ENCODE measurements around the gene GSK3B.

Gene GSK3B

DNA sequence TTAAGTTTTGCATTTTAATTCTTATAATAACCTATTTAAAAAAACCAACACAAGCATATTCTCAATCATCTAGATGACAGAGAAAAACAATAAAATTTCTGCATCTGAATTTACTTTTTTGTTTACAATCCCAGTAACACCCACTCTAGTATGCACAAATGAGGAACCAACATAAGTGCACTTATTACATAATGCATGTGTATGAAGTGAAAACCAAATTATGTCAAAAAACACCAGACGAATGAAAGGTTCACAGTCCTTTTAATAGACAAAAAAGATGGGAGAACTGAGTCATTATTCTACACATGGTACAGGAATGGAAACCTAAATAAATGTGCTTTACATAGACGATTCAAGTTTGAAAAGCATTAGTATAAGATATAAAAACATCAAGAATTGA, 220.6 kb downstream of the GSK3B start:
- TF ChIP-seq, protein P1, sequence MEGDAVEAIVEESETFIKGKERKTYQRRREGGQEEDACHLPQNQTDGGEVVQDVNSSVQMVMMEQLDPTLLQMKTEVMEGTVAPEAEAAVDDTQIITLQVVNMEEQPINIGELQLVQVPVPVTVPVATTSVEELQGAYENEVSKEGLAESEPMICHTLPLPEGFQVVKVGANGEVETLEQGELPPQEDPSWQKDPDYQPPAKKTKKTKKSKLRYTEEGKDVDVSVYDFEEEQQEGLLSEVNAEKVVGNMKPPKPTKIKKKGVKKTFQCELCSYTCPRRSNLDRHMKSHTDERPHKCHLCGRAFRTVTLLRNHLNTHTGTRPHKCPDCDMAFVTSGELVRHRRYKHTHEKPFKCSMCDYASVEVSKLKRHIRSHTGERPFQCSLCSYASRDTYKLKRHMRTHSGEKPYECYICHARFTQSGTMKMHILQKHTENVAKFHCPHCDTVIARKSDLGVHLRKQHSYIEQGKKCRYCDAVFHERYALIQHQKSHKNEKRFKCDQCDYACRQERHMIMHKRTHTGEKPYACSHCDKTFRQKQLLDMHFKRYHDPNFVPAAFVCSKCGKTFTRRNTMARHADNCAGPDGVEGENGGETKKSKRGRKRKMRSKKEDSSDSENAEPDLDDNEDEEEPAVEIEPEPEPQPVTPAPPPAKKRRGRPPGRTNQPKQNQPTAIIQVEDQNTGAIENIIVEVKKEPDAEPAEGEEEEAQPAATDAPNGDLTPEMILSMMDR (IDR thresholded peaks at IDR 0.05; ENCODE audit: low read depth, low read length, missing control alignments): no peak
- H3K4me3 ChIP-seq (ENCODE audit: low read depth, low read length): no peak overlapping the region
- DNase-seq (ENCODE audit: low read depth): no peak

- H3K4me3 ChIP-seq (ENCODE audit: low read depth, low read length): no peak overlapping the region
- TF ChIP-seq, protein P1 (IDR thresholded peaks at IDR 0.05; ENCODE audit: low read depth, low read length, missing control alignments): no peak
- DNase-seq (ENCODE audit: low read depth): no peak
Measured at GRCh38 chr3:119872773-119873172, 221.5 kb downstream of the GSK3B start.

GRCh38 chr3:119871571-119871970, 222.7 kb downstream of the GSK3B start:
- TF ChIP-seq, protein P1 (IDR thresholded peaks at IDR 0.05; ENCODE audit: low read depth, low read length, missing control alignments): no peak

DNA sequence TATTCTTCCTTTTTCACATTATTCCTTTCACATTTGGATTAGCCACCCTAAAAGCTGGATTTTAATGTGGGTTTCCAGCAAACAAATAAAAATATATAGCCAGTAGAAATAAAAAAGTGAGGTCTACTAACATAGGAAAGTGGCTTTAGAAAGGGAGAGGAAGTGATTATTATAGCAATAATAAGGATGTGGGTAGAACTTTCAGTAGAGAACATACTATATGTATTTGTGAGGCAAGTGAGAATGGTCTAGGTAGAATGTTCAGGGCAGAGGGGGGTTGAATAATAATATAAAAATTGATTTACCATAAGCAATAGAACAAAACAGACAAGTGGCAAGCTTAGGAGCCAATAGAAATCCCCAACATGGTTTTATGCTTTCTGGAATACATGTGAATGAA, 223.7 kb downstream of the GSK3B start:
- TF ChIP-seq, protein P1 (IDR thresholded peaks at IDR 0.05; ENCODE audit: low read depth, low read length, missing control alignments): no peak
- no peak for DNase-seq (ENCODE audit: low read depth)
- no peak overlapping the region for H3K4me3 ChIP-seq (ENCODE audit: low read depth, low read length)

More at GRCh38 chr3:119871571-119871970, 222.7 kb downstream of the GSK3B start:
- no peak overlapping the region for H3K4me3 ChIP-seq (ENCODE audit: low read depth, low read length)
- DNase-seq (ENCODE audit: low read depth): no peak

DNA sequence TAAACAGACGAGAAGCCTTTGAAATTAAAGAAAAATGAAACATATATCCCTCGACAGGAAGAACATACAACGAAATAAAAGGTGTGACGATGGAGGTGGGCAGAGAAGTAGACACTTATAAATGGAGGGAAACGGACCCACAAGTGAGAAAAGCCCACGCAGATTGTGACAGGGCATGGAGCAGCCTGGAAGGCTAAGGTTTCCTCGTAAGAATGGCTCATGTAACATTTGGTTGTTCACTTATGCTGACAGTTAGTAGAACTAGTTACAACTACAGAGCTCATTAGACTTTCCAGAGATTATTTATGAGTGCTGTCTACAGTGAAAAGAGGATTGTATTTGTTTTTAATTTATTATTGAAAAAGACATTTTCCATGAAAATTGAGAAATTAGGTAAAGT, 229.8 kb downstream of the GSK3B start:
- no peak for DNase-seq (ENCODE audit: low read depth)
- no peak overlapping the region for H3K4me3 ChIP-seq (ENCODE audit: low read depth, low read length)
- TF ChIP-seq, protein P1 (IDR thresholded peaks at IDR 0.05; ENCODE audit: low read depth, low read length, missing control alignments): no peak

DNA sequence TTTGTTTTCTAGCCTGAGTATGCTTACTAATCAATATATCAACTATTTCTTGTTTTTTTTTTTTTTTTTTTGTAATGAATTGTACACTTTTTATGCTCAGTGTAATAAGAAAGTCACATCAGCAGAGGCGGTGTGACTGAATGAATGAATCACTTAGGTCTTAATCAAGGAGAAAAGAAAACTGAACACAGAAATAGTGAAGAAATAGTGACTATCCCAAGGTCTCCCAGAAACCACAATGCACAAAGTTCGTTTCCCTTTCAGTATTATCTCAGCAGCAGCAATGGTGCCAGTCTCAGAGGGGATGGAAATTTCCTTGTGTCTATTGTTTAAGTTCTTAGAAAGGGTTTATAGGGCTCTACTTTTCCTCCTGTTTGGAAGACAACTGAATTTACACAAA, 231.6 kb downstream of the GSK3B start:
- no peak overlapping the region for H3K4me3 ChIP-seq (ENCODE audit: low read depth, low read length)
- DNase-seq (ENCODE audit: low read depth): no peak
- TF ChIP-seq, protein P1 (IDR thresholded peaks at IDR 0.05; ENCODE audit: low read depth, low read length, missing control alignments): no peak

- H3K4me3 ChIP-seq (ENCODE audit: low read depth, low read length): no peak overlapping the region
- DNase-seq (ENCODE audit: low read depth): no peak
- TF ChIP-seq, protein P1 (IDR thresholded peaks at IDR 0.05; ENCODE audit: low read depth, low read length, missing control alignments): no peak
Measured at GRCh38 chr3:119861681-119862080, 232.6 kb downstream of the GSK3B start.
